Ovary (tissue), 9 donors: Measurements from ENCODE around the gene HSP90B1. TPM values are rescaled to one million over a fixed set of nuclear protein-coding genes. Genes with fewer than 3 reads are reported as not detected.

Source experiments
- DNase-seq, 5 donors: peaks; one replicate each; pipeline ENCODE4 v3.0.0-alpha.2; 2019 to 2020
- H3K27ac ChIP-seq, 2 donors: fragments of 200-600 bp; one replicate each; pipeline versions ENCODE4 v1.5.1 to v1.8.0; 2019 to 2022
- H3K27me3 ChIP-seq: fragments of 200-600 bp; one replicate; pipeline ENCODE4 v1.8.0; 2022
- H3K36me3 ChIP-seq: fragments of 200-600 bp; sonication (generic); one replicate; pipeline ENCODE4 v1.5.1; 2019
- H3K4me1 ChIP-seq: one replicate; pipeline ENCODE4 v1.8.1; 2013; ENCODE audit warnings: mild to moderate bottlenecking, moderate library complexity; ENCODE audit not compliant: insufficient read depth
- H3K4me3 ChIP-seq: fragments of 200-600 bp; sonication (generic); one replicate; pipeline ENCODE4 v1.5.1; 2017
- H3K9me3 ChIP-seq, 2 donors: fragments of 200-600 bp in 1 of 2; sonication (generic) in 1 of 2; one replicate each; pipeline versions ENCODE4 v1.5.1 to v1.8.1; 2013 to 2019; ENCODE audit warnings: mild to moderate bottlenecking in 1 of 2, moderate library complexity in 1 of 2
- CTCF ChIP-seq, 3 donors: fragments of 450-650 bp in 2 of 3; fragments of 200-600 bp in 1 of 3; IDR thresholded peaks; one replicate each; pipeline versions ENCODE4 v1.5.1 to v1.8.0; 2016 to 2022; ENCODE audit warnings: antibody characterized with exemption in 3 of 3, mild to moderate bottlenecking in 1 of 3
- EP300 ChIP-seq: sonication (generic); formaldehyde crosslinking; IDR thresholded peaks from one replicate; pipeline ENCODE4 v1.6.1; 2017; ENCODE audit warnings: antibody characterized with exemption
- POLR2A ChIP-seq: fragments of 450-650 bp; IDR thresholded peaks from one replicate; pipeline ENCODE4 v1.6.1; 2017; ENCODE audit warnings: antibody characterized with exemption, mild to moderate bottlenecking, moderate library complexity
- WGBS, 3 donors: extraction: QIAGEN DNeasy Blood & Tissue Kit in 1 of 3; methylation state at CpG; one replicate each; pipeline versions ENCODE4 v1.1.5 to v1.1.7; 2013 to 2017; 5-methylcytosine and 5-hydroxymethylcytosine counted together
- intact Hi-C, 4 donors: fragments of 100-400 bp; cut with DNase I; formaldehyde crosslinking; loops; one replicate each; pipeline versions ENCODE4 v1.11.0 to v1.15.1; 2022 to 2023
- polyA plus RNA-seq, 2 donors: library from polyadenylated mRNA; stranded (reverse); fragments of 200-250 nt in 1 of 2; fragments of 350-450 nt in 1 of 2; fragmentation: Illumina TruSeq in 1 of 2; extraction: RNeasy Lipid Tissue Mini Kit (QIAGEN cat#74804) in 1 of 2; gene quantifications; one replicate each; pipeline ENCODE4 v1.2.3, GENCODE V29; 2013 to 2014
- total RNA-seq, 7 donors: library from RNA; depleted of rRNA in 2 of 7; stranded (reverse); fragments of >200 nt in 2 of 7; fragmentation: NEBNext Ultra II Directional in 3 of 7; extraction: Animal tissue kit (Norgen Biotek cat#: 25700) in 3 of 7; gene quantifications; one replicate each; pipeline versions ENCODE4 v1.1.0 to v1.2.4, GENCODE V29; 2016 to 2023
- donor health status: DM: no; HTN: no; CAD: no; lungs with moderate emphysema.
- donor health status: DM: no; HTN: no; CAD: no.
- donor health status: Bipolar disorder and iron deficiency.
- donor health status: DM: yes; HTN: yes; CAD: no.
- donor health status: DM: no; HTN: no; CAD: no.
- donor health status: DM: yes; HTN: yes; CAD: no.

Gene HSP90B1
- total and polyA plus RNA-seq, 9 donors: 217 to 777 (median 442) TPM

- TF ChIP-seq EP300: no peak
- TF ChIP-seq POLR2A: no peak
- TF ChIP-seq CTCF (IDR thresholded peaks at IDR 0.05): no peak
- H3K4me3 ChIP-seq: no peak overlapping the region
- no peaks in the 10 kb centered on the region for H3K9me3 ChIP-seq
- H3K27ac ChIP-seq: no peak overlapping the region
- DNase-seq: no peak
- no peaks in the 10 kb centered on the region for H3K4me1 ChIP-seq
- no peaks in the 10 kb centered on the region for H3K36me3 ChIP-seq
- intact Hi-C loops: no loop called here
- H3K27me3 ChIP-seq: no peaks in the 10 kb centered on the region
- WGBS, 3 donors: 91 to 94% (median 92%) methylated on average over 4 of the region's 4 CpGs
These were observed 64.0 kb downstream of the HSP90B1 start for GRCh38 chr12:103994235-103994634.

GRCh38 chr12:103996595-103996994 lies 66.4 kb downstream of the HSP90B1 start:
- TF ChIP-seq CTCF (IDR thresholded peaks at IDR 0.05): no peak
- no peak for TF ChIP-seq EP300
- TF ChIP-seq POLR2A: no peak
- 92 to 97% (median 95%) methylated on average over 5 of the region's 5 CpGs for WGBS, 3 donors

GRCh38 chr12:103997286-103997900 lies 67.2 kb downstream of the HSP90B1 start:
- no peaks in the 10 kb centered on the region for H3K4me1 ChIP-seq
- intact Hi-C loops: no loop called here
- peak; percentile 48 to 83 (median 60) for DNase-seq
- H3K4me3 ChIP-seq: peak overlapping the region; percentile 18
- TF ChIP-seq POLR2A (no peak), CTCF (IDR thresholded peaks at IDR 0.05) (no peak), EP300 (no peak)
- no peaks in the 10 kb centered on the region for H3K9me3 ChIP-seq
- no peaks in the 10 kb centered on the region for H3K27me3 ChIP-seq
- WGBS, 3 donors: 17 to 19% (median 18%) methylated on average over 16 of the region's 16 CpGs
- no peaks in the 10 kb centered on the region for H3K36me3 ChIP-seq
- peak overlapping the region in 1 of 2 donors; percentile 26 for H3K27ac ChIP-seq

More at GRCh38 chr12:103996595-103996994, 66.4 kb downstream of the HSP90B1 start:
- no peaks in the 10 kb centered on the region for H3K36me3 ChIP-seq
- H3K27ac ChIP-seq: no peak overlapping the region
- DNase-seq: no peak
- no peaks in the 10 kb centered on the region for H3K4me1 ChIP-seq
- H3K9me3 ChIP-seq: no peaks in the 10 kb centered on the region
- intact Hi-C loops: no loop called here
- no peaks in the 10 kb centered on the region for H3K27me3 ChIP-seq
- no peak overlapping the region for H3K4me3 ChIP-seq

Other genes starting within 250 kb of the HSP90B1 start
- 1 to 10 TPM; 4.6 to 9.3 (median 7.5) TPM for gene NT5DC3, start 89.2 kb upstream of the HSP90B1 start, total RNA-seq
- gene NT5DC3, start 89.2 kb upstream of the HSP90B1 start, polyA plus RNA-seq: 1 to 10 TPM; 1.8 to 3.5 TPM
- gene TDG, start 35.5 kb downstream of the HSP90B1 start, total RNA-seq: 10 to 100 TPM; 13.7 to 24.2 (median 19.6) TPM
- 10 to 100 TPM; 10.7 to 16.3 TPM for gene TDG, start 35.5 kb downstream of the HSP90B1 start, polyA plus RNA-seq
- gene GLT8D2, start 119.8 kb downstream of the HSP90B1 start, total RNA-seq: 10 to 100 TPM; 21.1 to 38.4 (median 32.9) TPM
- 10 to 100 TPM; 45.8 to 65.2 TPM for gene GLT8D2, start 119.8 kb downstream of the HSP90B1 start, polyA plus RNA-seq
- gene HCFC2, start 134.1 kb downstream of the HSP90B1 start, total RNA-seq: 10 to 100 TPM; 17.2 to 24.6 (median 23.5) TPM
- 10 to 100 TPM in 1 of 2 donors, 1 to 10 TPM in 1; 8.8 to 10.9 TPM for gene HCFC2, start 134.1 kb downstream of the HSP90B1 start, polyA plus RNA-seq
- 10 to 100 TPM; 23.7 to 38.7 (median 29.5) TPM for gene NFYB, start 207.8 kb downstream of the HSP90B1 start, total RNA-seq
- 10 to 100 TPM; 25.4 to 39.1 TPM for gene NFYB, start 207.8 kb downstream of the HSP90B1 start, polyA plus RNA-seq